Fibroblast of pulmonary artery (primary cell): ENCODE data around the gene ERAS.
"Not testable (repeated sequence)": the region's sequence is repeated elsewhere in the genome, so short reads cannot be mapped to it uniquely, and the experiment has no call there.

ENCODE experiments used
- DNase-seq: peaks from one replicate; pipeline ENCODE4 v3.0.0-alpha.2; 2010; ENCODE audit warnings: low read depth
- H3K4me3 ChIP-seq: replicated peaks from 2 replicates; pipeline ENCODE4 v1.5.1; 2011; ENCODE audit warnings: low read depth, mild to moderate bottlenecking, control low read depth, low read length, moderate library complexity
- CTCF ChIP-seq: IDR thresholded peaks from 2 replicates; pipeline ENCODE4 v1.5.1; 2011; ENCODE audit warnings: mild to moderate bottlenecking, control low read depth, low read length, inconsistent platforms; ENCODE audit errors: missing control alignments

ERAS gene

GRCh38 chrX:48854898-48855297, 28.6 kb downstream of the ERAS start:
- peak; percentile 3 for DNase-seq
- TF ChIP-seq CTCF, result peak; percentile 29
- no peak overlapping the region for H3K4me3 ChIP-seq

GRCh38 chrX:48864210-48864609, 37.9 kb downstream of the ERAS start:
- H3K4me3 ChIP-seq, result no peak overlapping the region
- no peak for TF ChIP-seq CTCF
- peak; percentile 36 for DNase-seq

GRCh38 chrX:48872017-48872416, 45.7 kb downstream of the ERAS start:
- not testable (repeated sequence) for H3K4me3 ChIP-seq, DNase-seq

- DNase-seq, result not testable (repeated sequence)
Observed at GRCh38 chrX:48876944-48877343, 50.6 kb downstream of the ERAS start.

More at GRCh38 chrX:48876944-48877343, 50.6 kb downstream of the ERAS start:
- H3K4me3 ChIP-seq, result not testable (repeated sequence)
